ENCODE measurements around the gene PRR18. TPM values are rescaled to one million over a fixed set of nuclear protein-coding genes. Genes with fewer than 3 reads are reported as not detected.

PRR18 gene
- total RNA-seq, 3 donors from 2014 or later (not counting 1 experiment from before 2014, with no cell fraction given): not detected

DNA sequence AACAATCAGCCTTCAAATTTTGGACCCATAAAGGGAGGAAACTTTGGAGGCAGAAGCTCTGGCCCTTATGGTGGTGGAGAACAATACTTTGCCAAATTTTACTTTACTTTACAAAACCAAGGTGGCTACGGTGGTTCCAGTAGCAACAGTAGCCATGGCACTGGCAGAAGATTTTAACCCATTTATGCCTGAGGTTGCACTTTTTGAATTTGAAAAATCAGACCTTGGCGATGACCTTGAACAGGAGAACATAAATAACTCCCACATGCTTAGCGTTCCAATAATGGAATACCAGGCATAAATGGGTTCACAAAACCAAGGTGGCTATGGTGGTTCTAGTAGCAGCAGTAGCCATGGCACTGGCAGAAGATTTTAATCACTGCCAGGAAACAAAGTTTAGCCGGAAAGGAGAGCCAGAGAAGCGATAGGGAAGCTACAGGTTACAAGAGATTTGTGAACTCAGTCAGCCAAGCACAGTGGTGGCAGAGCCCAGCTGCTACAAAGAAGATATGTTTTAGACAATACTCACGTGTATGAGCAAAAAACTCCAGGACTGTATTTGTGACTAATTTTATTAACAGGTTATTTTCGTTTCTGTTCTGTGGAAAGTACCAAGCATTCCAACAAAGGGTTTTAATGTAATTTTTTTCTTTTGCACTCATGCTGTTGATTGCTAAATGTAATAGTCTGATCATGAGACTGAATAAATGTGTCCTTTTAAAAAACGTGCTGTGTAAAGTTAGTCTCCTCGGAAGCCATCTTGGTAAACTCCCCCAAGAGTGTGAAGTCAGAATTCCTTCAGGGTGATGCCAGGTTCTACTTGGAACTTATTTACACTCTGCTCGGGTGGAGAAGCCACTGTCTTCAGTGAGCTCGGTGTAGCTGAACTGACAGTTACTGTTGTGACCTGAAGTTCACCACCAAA, 27.4 kb upstream of the PRR18 start:
- TF ChIP-seq, protein P1, sequence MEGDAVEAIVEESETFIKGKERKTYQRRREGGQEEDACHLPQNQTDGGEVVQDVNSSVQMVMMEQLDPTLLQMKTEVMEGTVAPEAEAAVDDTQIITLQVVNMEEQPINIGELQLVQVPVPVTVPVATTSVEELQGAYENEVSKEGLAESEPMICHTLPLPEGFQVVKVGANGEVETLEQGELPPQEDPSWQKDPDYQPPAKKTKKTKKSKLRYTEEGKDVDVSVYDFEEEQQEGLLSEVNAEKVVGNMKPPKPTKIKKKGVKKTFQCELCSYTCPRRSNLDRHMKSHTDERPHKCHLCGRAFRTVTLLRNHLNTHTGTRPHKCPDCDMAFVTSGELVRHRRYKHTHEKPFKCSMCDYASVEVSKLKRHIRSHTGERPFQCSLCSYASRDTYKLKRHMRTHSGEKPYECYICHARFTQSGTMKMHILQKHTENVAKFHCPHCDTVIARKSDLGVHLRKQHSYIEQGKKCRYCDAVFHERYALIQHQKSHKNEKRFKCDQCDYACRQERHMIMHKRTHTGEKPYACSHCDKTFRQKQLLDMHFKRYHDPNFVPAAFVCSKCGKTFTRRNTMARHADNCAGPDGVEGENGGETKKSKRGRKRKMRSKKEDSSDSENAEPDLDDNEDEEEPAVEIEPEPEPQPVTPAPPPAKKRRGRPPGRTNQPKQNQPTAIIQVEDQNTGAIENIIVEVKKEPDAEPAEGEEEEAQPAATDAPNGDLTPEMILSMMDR (IDR thresholded peaks at IDR 0.05): no peak
- H3K4me3 ChIP-seq (ENCODE audit: low read length): no peak overlapping the region
- Mint-ChIP-seq H3K27me3 (ENCODE audit: low read depth in 2 of 2) (no peaks in the 10 kb centered on the region), H3K27ac (peak overlapping the region in 1 of 2 donors; percentile 91), H3K4me3 (peak overlapping the region; percentile 87), H3K9me3 (no peaks in the 10 kb centered on the region), H3K4me1 (peaks cover 48 to 51% of the 10 kb centered on the region in 2 donors), H3K36me3 (peaks cover 5% of the 10 kb centered on the region)
- WGBS (ENCODE audit: insufficient coverage): 86% methylated on average over 10 of the region's 11 CpGs
- H3K36me3 ChIP-seq (ENCODE audit: control insufficient read depth, insufficient read depth, low read length): peaks cover 19% of the 10 kb centered on the region
- intact Hi-C loops (cut with micrococcal nuclease): no loop called here
- peaks cover 81% of the 10 kb centered on the region for H3K4me1 ChIP-seq (ENCODE audit: control insufficient read depth, insufficient read depth, low read length)
- no peak for ATAC-seq
- no peak for DNase-seq
- H3K27ac ChIP-seq (ENCODE audit: low read length): no peak overlapping the region
- H3K9me3 ChIP-seq (ENCODE audit: control insufficient read depth, insufficient read depth, low read length): no peaks in the 10 kb centered on the region
- no peaks in the 10 kb centered on the region for H3K27me3 ChIP-seq (ENCODE audit: control insufficient read depth, insufficient read depth, low read length)

DNA sequence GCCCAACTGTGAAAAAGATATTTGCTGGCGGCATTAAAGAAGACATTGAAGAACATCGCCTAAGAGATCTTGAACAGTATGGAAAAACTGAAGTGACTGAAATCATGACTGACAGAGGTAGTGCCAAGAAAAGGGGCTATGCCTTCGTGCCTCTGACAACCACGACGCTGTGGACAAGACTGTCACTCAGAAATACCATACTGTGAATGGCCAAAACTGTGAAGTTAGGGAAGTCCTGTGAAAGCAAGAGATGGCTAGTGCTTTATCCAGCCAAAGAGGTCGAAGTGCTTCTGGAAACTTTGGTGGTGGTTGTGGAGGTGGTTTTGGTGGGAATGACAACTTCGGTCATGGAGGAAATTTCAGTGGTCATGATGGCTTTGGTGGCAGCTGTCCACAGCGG, 26.7 kb upstream of the PRR18 start:
- Histone ChIP-seq H3K9me3 (ENCODE audit: control insufficient read depth, insufficient read depth, low read length) (no peaks in the 10 kb centered on the region), H3K4me3 (ENCODE audit: low read length) (no peak overlapping the region), H3K27ac (ENCODE audit: low read length) (no peak overlapping the region), H3K4me1 (ENCODE audit: control insufficient read depth, insufficient read depth, low read length) (peaks cover 76% of the 10 kb centered on the region), H3K36me3 (ENCODE audit: control insufficient read depth, insufficient read depth, low read length) (peaks cover 19% of the 10 kb centered on the region), H3K27me3 (ENCODE audit: control insufficient read depth, insufficient read depth, low read length) (no peaks in the 10 kb centered on the region)
- Mint-ChIP-seq H3K27me3 (ENCODE audit: low read depth in 2 of 2) (no peaks in the 10 kb centered on the region), H3K36me3 (peaks cover 5% of the 10 kb centered on the region), H3K4me1 (peaks cover 48 to 51% of the 10 kb centered on the region in 2 donors), H3K4me3 (peak overlapping the region; percentile 87), H3K27ac (peak overlapping the region; percentile 82 to 91), H3K9me3 (no peaks in the 10 kb centered on the region)
- WGBS (ENCODE audit: insufficient coverage): 60% methylated on average over 8 of the region's 8 CpGs
- intact Hi-C loops (cut with micrococcal nuclease): no loop called here
- ATAC-seq (no peak), DNase-seq (no peak)
- TF ChIP-seq, protein P1 (IDR thresholded peaks at IDR 0.05): no peak

DNA sequence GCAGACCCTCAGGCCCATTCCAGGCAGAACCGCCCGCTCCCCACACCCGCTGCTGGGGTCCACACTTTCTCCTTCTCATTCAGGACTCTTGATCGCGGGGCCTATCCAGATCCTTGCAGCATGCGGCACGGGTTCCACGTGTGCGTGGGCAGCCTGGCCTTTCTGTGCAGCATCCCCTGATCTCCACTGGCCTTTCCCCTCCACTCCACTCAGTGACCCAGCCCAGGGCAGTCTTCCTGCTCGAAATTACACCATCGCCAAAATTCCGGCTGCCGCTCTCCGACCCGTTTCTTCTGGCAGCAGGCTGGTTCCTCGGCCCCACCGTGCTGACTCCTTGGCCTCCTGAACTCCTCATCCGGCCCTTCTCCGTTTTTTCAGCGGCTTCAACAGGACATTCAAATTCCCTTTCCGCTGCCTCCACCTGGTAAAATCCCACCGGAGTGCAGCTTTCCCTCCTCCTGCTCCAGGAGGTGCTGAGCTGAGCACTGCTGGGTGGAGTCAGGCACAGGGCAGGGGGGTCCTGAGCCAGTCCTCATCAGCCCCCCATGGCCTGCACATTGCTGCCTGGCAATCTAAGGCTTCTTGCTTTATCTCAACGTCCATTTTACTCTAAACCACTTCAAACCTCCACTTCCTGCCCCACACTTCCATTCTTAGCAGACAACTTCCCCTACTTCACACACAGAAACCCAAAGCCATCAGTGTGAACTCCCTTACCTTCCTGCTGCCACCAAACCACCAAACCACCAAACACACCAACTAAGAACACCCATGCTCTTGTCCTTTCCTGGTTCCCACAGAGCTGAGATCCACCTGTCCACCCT, 25.2 kb upstream of the PRR18 start:
- TF ChIP-seq, protein P1 (IDR thresholded peaks at IDR 0.05): no peak
- peak overlapping the region; percentile 87 for H3K4me3 Mint-ChIP-seq
- no peaks in the 10 kb centered on the region for H3K9me3 Mint-ChIP-seq
- H3K36me3 Mint-ChIP-seq: peaks cover 5% of the 10 kb centered on the region
- H3K27ac ChIP-seq (ENCODE audit: low read length): peak overlapping the region; percentile 54
- 71% methylated on average over 23 of the region's 23 CpGs for WGBS (ENCODE audit: insufficient coverage)
- peak; percentile 87 to 92 (median 89) for ATAC-seq
- peaks cover 20% of the 10 kb centered on the region for H3K36me3 ChIP-seq (ENCODE audit: control insufficient read depth, insufficient read depth, low read length)
- peak; percentile 33 to 73 for DNase-seq
- H3K27ac Mint-ChIP-seq: peak overlapping the region; percentile 82 to 91
- no peaks in the 10 kb centered on the region for H3K27me3 ChIP-seq (ENCODE audit: control insufficient read depth, insufficient read depth, low read length)
- intact Hi-C loops (cut with micrococcal nuclease): loop anchor here (1.0 kb wide), 1 partner anchor 8 kb away; no protein-coding TSS in a partner anchor
- H3K9me3 ChIP-seq (ENCODE audit: control insufficient read depth, insufficient read depth, low read length): no peaks in the 10 kb centered on the region
- H3K4me1 ChIP-seq (ENCODE audit: control insufficient read depth, insufficient read depth, low read length): peaks cover 61% of the 10 kb centered on the region
- H3K4me1 Mint-ChIP-seq: peaks cover 56 to 60% of the 10 kb centered on the region in 2 donors
- H3K27me3 Mint-ChIP-seq (ENCODE audit: low read depth in 2 of 2): no peaks in the 10 kb centered on the region
- H3K4me3 ChIP-seq (ENCODE audit: low read length): peak overlapping the region; percentile 7
